Measurements from ENCODE around the gene NDE1.

NDE1 gene

DNA sequence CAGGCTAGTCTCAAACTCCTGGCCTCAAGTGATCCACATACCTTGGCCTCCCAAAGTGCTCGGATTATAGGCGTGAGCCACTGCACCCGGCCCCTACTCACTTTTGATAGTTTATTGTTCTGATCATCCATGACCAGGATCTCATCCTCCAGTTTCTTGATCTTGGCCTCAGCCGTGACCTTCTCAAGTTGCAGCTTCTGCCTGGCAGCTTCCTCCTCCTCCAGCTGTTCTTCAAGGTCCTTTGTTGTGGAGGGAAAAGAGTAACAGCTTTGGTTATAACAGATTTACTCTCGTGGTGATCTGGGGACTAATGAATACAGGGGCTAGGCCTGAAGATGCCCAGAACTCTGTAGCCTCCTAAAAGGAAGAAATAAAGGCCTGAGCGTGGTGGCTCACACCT lies 89.9 kb downstream of the NDE1 start:
- H3K4me3 ChIP-seq (ENCODE audit: low read length), result no peak overlapping the region
- no peak for TF ChIP-seq ZNF274 (IDR thresholded peaks at IDR 0.05; ENCODE audit: low read depth, low read length)

DNA sequence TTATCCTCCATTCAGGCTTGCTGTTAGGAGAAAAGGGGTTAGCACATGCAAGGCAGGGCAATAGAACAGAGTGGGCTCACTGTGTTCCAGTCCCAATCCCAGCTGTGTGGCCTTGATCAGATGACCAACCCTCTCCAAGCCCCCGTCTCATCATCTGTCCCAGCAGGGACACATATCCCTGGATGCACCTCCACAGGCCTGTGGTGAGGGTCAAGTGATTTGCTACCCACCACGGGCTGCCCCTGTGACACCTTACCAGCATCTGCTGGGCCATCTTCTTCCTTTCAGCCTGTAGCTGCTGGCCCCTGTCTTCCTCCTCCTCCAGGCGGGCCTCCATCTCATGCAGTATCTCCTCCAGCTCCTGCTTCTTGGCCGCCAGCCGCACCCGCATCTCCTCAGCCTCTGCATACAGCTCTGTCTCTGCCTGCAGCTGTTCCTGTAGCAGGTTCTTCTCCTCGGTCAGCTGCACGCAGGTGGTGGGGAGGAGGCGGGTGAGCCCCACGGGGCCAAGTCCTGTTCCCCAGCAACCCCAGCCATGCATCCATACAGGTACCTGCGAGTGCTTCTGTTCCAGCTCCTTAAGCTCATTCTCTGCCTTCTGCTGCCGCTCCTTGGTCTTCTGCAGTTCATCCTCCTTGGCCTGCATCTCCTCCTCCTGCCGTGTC lies 91.3 kb downstream of the NDE1 start:
- no peak overlapping the region for H3K4me3 ChIP-seq (ENCODE audit: low read length)
- no peak for TF ChIP-seq ZNF274 (IDR thresholded peaks at IDR 0.05; ENCODE audit: low read depth, low read length)

DNA sequence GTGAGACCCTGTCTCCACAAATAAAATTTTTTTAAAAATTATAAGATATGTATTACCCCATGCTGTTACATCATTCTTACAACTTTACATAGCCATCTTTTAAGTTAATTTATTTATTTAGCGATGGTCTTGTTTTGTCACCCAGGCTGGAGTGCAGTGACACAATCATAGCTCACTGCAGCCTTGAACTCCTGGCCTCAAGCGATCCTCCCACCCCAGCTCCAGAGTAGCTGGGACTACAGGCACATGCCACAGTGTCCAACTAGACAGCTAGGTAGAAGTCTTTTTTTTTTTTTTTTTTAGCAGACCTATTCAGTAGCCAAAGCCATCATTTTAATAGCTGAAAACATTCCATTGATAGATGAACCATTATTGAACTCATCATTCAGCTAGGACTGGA lies 92.7 kb downstream of the NDE1 start:
- no peak overlapping the region for H3K4me3 ChIP-seq (ENCODE audit: low read length)
- TF ChIP-seq ZNF274 (IDR thresholded peaks at IDR 0.05; ENCODE audit: low read depth, low read length), result no peak

DNA sequence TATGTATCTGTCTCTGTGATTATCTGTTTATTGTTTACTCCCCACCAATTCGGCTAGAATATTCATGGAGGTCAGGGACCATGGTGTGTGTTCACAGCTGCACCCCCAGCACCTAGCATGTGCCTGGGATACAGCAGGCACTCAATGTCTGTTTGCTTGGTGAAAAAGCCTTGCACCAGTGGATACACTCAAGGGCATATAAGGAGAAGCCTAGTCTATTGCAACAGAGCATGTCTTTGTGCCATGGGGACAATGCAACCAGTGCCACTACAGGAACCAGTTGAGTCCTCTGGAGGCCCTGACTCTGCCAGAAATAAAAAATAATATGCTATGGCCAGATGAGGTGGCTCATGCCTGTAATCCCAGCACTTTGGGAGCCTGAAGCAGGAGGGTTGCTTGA lies 93.6 kb downstream of the NDE1 start:
- no peak overlapping the region for H3K4me3 ChIP-seq (ENCODE audit: low read length)
- no peak for TF ChIP-seq ZNF274 (IDR thresholded peaks at IDR 0.05; ENCODE audit: low read depth, low read length)

DNA sequence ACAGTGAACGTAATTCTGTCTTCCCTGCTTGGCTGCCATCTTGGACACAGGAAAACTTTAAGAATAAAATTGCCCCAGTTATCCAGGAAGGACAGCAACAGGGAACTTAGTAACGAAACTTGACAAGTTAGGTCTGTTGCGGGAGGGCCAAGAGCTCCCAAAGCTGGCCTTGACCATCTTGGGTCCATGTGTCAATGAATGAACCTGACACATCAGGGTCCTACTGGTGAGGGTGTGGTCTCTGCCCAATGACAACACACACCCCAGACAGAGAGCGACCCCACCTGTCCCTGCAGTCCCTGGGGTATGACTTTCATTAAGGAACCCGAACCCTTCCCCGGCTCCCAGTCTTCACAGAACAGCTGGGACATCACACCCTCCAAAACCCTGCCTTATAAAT lies 96.3 kb downstream of the NDE1 start:
- no peak overlapping the region for H3K4me3 ChIP-seq (ENCODE audit: low read length)
- TF ChIP-seq ZNF274 (IDR thresholded peaks at IDR 0.05; ENCODE audit: low read depth, low read length), result no peak

DNA sequence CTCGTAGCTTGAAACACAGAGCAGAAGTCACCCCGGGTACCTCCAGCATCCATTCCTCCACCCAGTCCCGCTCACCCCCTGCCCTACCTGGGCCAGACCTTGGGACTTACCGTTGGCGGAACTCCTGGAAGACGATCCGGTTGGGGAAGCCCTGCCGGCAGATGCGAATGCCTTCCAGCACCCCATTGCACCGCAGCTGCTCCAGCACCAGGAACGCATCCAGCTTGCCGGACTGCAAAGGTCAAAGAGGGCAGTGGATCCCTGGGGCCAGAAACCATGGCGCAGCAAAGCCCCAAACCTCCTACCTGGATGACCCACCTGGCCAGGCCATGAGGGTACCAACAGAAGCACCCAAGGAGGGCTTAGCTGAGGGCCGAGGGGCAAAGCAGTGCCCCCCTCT lies 97.9 kb downstream of the NDE1 start:
- TF ChIP-seq ZNF274 (IDR thresholded peaks at IDR 0.05; ENCODE audit: low read depth, low read length), result no peak
- H3K4me3 ChIP-seq (ENCODE audit: low read length), result no peak overlapping the region

DNA sequence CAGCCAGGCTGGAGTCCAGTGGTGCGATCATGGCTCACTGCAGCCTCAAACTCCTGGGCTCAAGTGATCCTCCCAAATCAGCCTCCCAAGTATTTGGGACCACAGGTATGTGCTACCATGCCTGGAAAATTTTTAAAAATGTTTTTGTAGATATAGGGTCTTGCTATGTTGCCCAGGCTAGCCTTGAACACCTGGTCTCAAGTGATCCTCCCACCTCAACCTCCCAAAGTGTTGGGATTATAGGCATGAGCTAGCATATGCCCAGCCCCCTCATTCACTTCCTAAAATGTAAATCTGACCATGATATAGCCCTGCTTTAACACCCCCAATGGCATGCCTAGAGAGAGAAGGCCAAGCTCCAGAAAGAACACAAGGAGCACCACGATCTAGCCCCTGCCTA lies 98.6 kb downstream of the NDE1 start:
- no peak for TF ChIP-seq ZNF274 (IDR thresholded peaks at IDR 0.05; ENCODE audit: low read depth, low read length)
- H3K4me3 ChIP-seq (ENCODE audit: low read length), result no peak overlapping the region

DNA sequence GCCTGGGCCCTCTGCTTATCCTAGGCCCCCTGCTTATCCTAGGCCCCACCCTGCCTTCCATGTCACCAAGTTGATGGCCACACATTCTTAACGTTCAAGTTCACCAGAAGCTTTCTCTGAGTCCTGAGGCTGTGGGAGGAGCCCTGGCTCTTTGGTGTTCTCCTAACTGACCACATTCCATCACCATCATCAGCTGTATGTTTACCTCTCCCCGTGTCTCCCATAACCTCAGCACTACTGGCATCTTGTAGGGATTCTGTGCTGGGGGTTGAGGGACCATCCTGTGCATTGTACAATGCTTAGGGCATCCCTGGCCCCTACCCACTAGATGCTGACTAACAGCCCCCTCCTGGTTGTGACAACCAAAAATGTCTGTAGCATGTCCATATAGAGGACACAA lies 99.3 kb downstream of the NDE1 start:
- no peak overlapping the region for H3K4me3 ChIP-seq (ENCODE audit: low read length)
- TF ChIP-seq ZNF274 (IDR thresholded peaks at IDR 0.05; ENCODE audit: low read depth, low read length), result no peak

DNA sequence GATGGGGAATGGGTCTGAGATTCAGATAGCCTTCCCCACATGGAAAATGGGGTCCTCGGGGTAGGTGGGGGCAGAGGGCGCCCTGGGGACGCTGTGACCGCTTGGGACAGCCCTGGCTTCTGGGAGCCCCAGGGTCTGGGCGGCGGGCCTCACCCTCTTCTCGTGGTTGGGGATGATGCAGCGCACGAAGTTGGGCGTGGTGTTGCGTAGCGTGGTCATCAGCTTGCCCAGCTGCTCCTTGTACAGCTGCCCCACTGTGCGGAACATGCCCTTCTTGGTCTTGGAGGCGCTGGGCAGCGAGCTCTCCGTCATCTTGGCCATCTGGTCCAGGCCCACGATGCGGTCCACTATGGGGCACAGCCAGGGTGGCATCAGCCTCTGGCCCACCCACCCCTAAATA lies 99.9 kb downstream of the NDE1 start:
- TF ChIP-seq ZNF274 (IDR thresholded peaks at IDR 0.05; ENCODE audit: low read depth, low read length), result no peak
- H3K4me3 ChIP-seq (ENCODE audit: low read length), result no peak overlapping the region

DNA sequence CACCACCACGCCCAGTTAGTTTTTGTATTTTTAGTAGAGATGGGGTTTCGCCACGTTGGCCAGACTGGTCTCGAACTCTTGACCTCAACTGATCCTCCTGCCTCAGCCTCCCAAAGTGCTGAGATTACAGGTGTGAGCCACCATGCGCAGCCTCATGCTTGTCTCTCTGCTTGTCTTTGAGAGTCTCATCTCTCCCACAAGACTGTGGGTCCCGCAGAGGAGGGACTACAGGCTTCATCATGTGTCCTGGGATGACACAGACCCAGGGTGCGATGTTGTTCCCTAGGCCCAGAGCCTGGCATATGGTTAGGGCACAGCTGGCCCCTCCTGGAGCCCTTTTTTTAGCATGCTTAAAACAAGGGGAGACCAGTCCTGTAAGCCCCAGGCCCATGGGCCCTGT lies 101.9 kb downstream of the NDE1 start:
- TF ChIP-seq ZNF274 (IDR thresholded peaks at IDR 0.05; ENCODE audit: low read depth, low read length), result no peak
- no peak overlapping the region for H3K4me3 ChIP-seq (ENCODE audit: low read length)

DNA sequence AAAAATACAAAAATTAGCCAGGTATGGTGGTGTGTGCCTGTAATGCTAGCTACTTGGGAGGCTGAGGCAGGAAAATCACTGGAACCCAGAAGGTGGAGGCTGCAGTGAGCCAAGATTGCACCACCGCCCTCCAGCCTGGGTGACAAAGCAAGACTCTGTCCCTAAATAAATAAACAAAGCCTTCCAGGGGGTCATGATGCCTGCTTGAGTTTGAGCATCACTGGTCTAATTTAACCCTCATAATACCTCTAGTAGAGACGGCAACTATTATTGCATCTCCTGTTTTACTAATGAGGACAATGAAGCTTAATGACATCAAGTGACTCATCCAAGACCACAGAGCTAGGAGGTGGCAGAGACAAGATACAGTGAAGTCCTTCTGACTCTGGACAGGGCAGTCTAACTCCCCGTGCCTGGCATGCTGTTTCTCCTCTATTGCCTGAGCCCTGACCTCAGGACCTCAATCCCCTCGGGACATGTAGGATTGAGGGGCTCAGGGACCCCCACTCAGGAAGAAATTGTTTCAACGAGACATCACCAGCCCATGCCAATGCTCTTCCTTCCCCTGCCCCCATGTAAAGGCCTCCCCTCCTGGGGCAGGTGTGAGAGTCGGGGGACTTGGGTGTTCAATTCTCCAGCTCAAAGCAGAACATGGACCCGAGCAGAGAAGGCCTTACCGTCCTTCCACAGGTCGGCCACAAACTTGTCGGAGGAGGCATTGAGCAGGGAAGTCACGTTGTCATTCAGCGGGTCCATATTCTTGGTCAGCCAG lies 102.9 kb downstream of the NDE1 start:
- TF ChIP-seq ZNF274 (IDR thresholded peaks at IDR 0.05; ENCODE audit: low read depth, low read length), result no peak
- H3K4me3 ChIP-seq (ENCODE audit: low read length), result no peak overlapping the region

DNA sequence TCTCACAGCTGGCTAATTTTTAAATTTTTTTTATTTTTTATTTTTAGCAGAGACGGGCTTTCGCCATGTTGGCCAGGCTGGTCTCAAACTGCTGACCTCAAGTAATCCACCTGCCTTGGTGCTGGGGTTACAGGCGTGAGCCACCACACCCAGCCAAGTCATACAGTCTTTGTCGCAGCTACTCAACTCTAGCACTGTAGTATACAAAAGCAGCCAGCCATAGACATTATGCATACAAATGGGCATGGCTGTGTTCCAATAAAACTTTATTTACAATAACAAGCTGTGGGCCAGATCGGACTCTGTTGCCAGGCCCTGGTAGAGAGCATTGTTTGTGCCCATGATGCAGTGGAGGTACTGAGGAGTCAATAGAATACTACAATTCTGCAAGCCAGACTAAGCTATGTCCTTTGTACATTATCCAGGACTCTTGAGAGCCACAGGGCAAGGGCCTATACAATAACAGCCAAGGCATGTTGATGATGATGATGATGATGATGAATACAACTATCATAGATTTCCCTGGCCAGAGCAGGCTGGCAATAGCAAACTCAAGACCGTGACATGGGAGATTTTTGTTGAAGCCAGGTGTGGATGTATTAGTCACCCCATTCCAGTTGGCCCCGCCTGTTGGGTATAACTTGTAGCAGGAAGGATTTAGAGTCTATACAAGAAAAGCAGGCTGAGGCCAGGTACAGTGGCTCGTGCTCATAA lies 104.9 kb downstream of the NDE1 start:
- no peak for TF ChIP-seq ZNF274 (IDR thresholded peaks at IDR 0.05; ENCODE audit: low read depth, low read length)
- no peak overlapping the region for H3K4me3 ChIP-seq (ENCODE audit: low read length)

DNA sequence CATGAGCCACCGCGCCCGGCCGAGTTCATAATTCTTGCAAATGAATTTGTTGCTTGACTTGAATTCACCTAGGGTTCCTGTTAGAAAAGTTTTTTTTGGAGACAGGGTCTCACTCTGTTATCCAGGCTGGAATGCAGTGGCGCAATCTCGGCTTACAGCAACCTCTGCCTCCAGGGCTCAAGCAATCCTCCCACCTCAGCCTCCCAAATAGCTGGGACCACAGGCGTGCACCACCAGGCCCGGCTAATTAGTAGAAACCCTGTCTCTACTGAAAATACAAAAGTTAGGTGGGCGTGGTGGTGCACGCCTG lies 107.0 kb downstream of the NDE1 start:
- TF ChIP-seq ZNF274 (IDR thresholded peaks at IDR 0.05; ENCODE audit: low read depth, low read length), result no peak
- no peak overlapping the region for H3K4me3 ChIP-seq (ENCODE audit: low read length)

DNA sequence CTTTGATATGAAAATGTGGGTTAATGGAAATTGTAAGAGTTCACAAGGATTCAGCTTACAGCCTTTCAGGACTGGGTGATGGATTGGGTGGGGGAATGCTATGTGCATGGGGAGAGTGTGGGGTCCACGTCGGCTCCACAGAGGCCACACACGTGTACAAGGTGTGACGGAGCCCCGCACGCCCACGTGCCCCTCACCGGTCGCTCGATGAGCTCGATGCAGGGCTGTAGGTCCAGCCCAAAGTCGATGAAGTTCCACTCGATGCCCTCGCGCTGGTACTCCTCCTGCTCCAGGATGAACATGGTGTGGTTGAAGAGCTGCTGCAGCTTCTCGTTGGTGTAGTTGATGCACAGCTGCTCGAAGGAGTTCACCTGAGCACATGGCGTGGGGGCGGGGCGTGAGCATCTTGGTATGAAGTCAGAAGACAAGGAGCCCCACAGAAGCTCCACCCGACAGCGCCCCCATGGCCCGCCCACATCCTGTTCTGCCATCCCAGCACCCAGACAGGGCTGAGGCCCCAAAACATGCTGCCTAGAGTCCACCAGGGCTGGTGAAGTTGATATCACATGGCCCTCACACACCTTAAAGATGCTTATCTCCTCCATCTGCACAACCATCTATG lies 107.7 kb downstream of the NDE1 start:
- no peak overlapping the region for H3K4me3 ChIP-seq (ENCODE audit: low read length)
- TF ChIP-seq ZNF274 (IDR thresholded peaks at IDR 0.05; ENCODE audit: low read depth, low read length), result no peak

DNA sequence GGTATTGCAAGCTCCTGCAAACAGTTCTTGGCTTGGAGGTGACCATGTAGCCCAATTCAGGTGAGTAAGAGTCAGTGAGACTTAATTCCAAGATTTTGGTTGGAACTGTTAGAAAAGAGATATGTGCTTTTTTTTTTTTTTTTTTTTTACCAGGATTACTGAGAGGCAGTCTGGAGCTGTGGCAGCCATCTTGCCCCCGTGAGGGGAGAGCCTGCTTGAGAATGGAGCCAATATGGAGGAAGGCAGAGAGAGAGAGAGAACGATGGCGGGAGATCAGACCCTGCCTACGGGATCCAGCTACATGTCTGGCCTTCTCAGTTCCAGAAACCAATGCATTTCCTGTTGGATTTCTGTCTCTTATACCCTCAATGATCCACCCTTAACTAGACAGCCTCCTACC lies 109.0 kb downstream of the NDE1 start:
- no peak overlapping the region for H3K4me3 ChIP-seq (ENCODE audit: low read length)
- no peak for TF ChIP-seq ZNF274 (IDR thresholded peaks at IDR 0.05; ENCODE audit: low read depth, low read length)

Measured in GM08714 (cell line).